Measurements from ENCODE around the gene PKMYT1.
A peak's percentile ranks its signal among the peaks of the same experiment; 100 is the strongest.
"Not testable (repeated sequence)": the region's sequence is repeated elsewhere in the genome, so short reads cannot be mapped to it uniquely, and the experiment has no call there.

The PKMYT1 gene

GRCh38 chr16:2929693-2930092 lies 50.6 kb downstream of the PKMYT1 start:
- DNase-seq = no peak

DNA sequence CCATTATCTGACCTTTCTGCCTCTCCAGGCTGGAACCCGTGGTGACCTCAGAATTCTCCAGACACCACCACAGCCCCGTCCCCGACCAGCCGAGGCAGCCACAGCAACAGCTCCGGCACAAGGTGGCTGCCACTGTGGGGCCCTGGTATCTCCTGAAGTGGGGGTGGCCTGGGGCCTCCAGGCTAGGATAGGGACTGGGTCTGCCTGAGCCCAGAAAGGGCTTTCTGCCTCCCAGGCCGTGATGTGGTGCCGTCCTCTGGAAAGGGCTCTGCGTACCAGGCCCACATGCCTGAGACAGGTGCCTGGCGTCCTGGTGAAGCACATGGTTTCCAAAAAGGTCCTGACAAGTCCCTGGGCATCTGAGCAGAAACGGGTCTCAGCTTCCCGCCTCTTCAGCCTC lies 51.5 kb downstream of the PKMYT1 start:
- DNase-seq = no peak

DNA sequence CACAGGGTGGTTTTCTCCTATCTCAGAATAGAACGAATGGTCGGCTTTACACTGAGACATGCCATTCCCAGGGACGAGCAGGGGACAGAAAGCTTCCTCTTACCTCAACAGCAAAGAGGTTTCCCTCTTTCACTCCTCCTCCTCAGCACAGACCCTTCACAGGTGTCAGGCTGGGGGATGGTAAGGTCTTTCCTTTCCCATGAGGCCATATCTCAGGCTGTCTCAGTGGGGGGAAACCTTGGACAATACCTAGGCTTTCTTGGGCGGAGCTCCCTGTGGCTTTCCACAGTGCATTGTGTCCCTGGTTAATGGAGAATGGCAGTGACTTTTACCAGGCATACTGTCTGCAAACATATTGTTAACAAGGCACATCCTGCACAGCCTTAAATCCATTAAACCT lies 52.1 kb downstream of the PKMYT1 start:
- DNase-seq = not testable (repeated sequence)

DNA sequence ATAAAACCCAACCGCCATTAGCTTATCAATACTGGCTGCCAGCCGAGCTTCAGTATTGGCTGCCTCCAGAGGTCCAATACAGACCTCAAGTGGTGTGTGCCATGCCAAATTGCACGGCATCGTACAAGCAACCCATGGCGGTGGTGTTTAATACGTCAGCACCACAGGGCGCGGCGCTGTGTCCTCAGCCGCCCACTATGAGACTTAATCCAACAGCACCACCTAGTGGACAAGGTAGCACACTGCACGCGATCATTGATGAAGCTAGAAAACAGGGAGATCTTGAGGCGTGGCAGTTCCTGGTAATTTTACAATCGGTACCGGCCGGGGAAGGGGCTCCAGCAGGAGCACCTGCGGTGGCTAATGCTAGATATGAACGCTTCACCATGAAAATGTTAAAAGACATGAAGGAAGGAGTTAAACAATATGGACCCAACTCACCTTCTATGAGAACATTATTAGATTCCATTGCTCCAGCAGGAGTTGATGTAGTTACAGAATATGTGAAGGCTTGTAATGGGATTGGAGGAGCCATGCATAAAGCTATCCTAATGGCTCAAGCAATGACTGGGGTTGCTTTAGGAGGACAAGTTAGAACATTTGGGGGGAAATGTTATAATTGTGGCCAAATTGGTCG lies 53.1 kb downstream of the PKMYT1 start:
- peak; percentile 92 for DNase-seq

- DNase-seq = no peak
These were observed 53.6 kb downstream of the PKMYT1 start for GRCh38 chr16:2926650-2926999.

DNA sequence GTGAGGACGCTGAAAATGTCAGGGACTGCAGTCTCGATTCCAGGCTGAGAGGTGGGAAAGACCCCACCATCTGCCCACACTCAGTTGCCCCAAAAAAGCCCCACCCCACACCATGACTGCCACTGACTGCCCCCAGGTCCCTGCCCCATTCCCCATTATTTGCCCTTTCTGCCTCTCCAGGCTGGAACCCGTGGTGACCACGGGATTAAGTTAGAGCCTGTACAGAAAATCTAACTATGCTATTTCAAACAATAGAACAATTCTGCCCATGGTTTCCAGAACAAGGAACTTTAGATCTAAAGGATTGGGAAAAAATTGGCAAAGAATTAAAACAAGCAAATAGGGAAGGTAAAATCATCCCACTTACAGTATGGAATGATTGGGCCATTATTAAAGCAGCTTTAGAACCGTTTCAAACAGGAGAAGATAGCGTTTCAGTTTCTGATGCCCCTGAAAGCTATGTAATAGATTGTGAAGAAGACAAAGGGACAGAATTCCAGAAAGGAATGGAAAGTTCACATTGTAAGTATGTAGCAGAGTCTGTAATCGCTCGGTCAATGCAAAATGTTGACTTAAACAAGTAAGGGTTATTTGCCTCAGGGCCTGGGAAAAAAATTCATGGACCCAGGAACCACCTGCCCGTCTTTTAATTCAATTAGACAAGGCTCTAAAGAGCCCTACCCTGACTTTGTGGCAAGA lies 54.1 kb downstream of the PKMYT1 start:
- no peak for DNase-seq

DNA sequence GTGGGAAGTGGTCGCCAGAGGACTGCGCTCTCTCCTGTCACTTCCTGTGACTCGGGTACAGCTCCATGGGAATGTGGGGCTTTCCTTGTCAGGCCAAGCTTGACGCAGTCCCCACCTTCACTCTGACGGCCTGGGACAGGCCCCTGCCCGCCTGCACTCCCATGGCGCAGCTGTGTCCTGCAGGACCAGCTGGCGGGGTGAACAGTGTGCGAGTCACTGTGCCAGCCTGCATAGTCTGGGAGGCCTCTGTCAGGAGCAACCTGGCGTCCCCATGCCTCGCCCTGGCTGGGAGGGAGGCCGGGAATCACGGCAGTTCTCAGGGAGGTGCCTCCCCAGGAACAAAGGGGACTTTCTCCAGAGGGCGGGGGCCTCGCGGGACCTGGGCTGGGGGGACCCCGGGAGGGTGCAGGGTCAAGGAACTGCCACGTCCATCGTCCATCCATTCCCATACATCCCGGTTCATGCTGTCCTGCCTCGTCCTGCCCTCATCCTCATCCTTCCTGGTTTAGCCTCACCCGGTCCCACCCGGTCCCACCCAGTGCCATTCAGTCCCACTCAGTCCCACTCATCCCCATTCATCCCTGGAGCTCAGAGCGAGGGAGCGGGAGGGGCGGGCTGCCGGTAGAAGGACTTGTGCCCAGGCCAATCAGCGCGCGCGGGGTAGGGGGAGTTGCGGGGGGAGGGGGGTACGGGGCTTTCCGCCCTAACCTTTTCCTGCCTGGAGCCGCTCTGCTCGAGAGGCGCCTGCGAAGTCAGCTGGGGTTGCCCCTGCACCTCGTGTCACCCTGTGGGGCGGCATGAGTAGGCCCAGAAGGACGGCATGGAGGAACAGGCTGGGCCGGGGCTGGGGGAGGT lies 55.1 kb downstream of the PKMYT1 start:
- no peak for DNase-seq

DNA sequence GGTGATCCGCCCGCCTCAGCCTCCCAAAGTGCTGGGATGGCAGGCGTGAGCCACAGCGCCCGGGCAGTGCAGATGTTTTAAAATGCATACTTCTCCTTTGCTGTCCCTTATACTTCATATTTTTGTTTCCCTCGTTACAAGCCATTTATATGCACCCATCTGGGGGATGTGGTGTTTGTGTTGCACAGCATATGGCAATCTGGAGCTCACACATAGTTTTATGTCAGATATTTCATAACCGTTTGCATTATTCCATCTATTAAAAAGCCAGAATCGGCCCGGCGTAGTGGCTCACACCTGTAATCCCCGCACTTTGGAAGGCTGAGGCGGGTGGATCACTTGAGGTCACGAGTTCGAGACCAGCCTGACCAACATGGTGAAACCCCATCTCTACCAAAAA lies 56.8 kb downstream of the PKMYT1 start:
- no peak for DNase-seq
